Fibroblast of the conjunctiva (primary cell): ENCODE results near the gene PTGES3.
"Not testable (repeated sequence)": the region's sequence is repeated elsewhere in the genome, so short reads cannot be mapped to it uniquely, and the experiment has no call there.

ENCODE experiments used
- DNase-seq: peaks from one replicate; pipeline ENCODE4 v3.0.0-alpha.2; 2010; ENCODE audit warnings: low read depth

The PTGES3 gene

GRCh38 chr12:56688129-56688845 lies at the start of gene PTGES3:
PTGES3 (minus strand) TSS chr12:56688284; CDS start chr12:56687999, 285 bp downstream.
- peak; percentile 96 for DNase-seq

DNA sequence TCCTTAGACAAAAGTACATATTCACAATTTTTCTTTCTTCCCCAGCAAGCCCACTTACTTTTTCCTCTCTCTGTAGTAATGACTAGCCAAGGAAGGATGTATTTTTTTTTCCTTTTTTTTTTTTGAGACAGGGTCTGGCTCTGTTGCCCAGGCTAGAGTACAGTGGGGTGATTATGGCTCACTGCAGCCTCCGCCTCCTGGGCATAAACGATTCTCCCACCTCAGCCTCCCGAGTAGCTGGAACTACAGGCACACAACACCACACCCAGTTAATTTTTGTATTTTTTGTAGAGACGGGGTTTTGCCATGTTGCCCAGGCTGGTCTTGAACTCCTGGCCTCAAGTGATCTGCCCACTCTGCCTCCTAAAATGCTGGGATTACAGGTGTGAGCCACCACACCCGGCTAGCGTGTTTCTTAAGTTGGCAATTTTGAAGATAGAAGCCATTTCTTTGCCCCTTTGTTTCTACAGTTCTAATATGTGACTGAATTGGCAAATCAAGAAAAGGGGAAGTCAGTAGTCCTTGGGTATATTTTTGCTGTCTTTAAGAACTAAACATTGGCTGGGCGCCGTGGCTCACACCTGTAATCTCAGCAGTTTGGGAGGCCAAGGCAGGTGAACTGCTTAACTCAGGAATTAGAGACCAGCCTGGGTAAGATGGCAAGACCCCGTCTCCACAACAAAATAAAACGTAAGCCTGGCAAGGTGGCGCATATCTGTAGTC lies 40.2 kb upstream of the PTGES3 start:
- DNase-seq, result no peak

DNA sequence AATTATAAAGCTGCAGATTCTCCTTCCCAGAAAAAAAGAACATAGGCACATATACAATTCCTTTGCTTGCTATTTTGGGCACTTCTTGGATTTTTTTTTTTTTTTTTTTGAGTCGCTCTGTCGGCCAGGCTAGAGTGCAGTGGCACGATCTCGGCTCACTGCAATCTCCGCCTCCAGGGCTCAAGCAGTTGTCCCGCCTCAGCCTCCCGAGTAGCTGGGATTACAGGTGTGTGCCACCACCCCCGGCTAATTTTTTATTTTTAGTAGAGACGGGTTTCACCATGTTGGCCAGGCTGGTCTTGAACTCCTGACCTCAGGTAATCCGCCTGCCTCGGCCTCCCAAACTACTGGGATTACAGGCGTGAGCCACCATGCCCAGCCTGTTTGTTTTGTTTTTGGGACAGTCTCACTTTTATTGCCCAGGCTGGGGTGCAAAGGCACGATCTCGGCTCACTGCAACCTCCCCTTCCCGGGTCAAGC lies 38.2 kb upstream of the PTGES3 start:
- DNase-seq, result not testable (repeated sequence)

DNA sequence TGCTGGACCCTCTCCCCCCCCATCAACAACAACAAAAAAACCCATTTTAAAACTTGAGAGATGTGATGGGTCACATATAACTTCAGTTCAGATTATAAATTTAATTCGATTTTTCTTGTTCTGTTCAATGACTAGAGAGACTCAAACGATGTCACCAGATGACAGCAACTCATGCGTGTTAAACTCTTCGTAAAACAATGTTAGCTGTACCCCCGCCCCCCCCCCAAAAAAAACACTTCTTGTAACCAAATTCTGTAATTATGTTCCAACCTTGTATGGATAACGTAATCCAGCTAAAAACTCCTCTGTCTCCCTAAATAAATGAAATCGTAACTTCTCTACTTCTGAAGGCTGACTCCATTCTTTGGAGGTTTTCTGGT lies 37.6 kb upstream of the PTGES3 start:
- DNase-seq, result no peak

DNA sequence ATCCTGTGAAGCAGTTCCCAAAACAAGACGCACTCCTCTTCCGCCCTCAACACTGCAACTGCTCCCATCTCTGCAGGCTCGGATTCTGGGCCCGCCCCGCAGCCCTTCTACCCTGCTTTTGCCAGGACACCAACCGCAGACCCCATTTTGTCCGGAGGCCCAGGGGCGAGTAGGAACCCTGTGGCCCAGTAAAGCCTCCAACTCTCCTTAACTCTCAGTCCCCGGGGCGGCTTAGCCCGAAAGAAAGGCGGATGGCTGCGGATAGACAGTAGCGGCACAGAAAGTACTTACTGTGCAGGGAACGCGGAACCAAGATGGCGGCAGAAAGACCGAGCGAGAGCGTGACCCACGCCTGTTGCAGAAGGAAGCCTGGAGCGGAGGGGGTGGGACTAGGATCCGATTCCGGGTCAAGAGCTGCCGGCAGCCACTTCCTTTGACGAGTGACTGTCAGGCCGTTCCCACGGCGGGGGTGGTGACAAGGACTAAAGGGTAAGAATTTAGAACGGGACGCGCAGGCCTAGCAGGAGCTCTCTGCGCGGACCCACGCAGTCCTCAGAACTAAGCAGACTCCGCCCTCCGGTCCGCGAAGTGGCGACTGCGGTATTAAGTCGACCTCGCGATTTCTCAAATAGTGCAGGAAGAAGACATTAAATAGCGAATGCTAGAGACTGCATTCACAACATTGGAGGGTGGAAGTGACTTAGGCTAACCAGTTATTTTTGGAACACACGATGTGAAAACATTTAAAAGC lies 37.1 kb upstream of the PTGES3 start, which contains the start of gene NACA:
TSS of gene NACA (minus strand) at position 328 of the 751 bp plus-strand sequence. CDS start 778 bp downstream, outside the sequence.
- peak; percentile 92 for DNase-seq

GRCh38 chr12:56724701-56724971 lies 36.6 kb upstream of the PTGES3 start:
- no peak for DNase-seq

DNA sequence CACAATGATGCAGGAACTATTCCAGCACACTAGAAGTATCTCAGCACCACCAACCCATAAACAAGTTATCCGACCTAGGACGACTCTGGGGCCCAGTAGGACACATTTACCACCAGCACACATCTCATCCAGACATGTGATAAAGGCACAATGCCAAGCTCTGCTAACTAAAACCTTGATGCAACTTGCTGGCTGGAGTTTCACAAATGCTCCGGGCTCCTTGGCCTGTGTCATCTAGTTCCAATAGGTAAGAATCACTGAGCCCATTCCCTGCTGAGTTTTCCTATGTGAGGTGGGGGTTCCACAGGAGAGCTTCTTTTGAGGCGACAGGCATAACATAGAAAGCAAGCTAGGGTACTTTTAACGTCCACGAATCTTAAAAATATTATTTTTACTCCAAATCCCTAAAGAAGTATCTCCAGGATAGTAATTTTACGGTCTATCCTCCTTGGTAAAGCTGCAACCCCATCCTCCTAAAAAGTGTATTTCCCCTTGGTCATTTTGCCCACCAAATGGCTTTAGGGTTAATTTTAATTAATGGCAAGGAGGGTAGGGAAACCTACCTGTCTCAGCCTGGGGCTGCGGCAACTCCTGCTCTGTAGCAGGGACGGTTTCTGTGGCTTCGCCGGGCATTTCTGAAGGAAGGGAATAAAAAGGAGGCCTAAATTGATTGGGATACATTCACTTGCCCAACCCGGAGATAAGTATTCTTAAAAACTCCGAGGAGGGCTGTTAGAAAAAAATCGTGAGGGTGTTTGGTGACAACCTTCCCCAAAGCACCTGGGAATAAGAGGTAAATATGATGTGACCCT lies 36.0 kb upstream of the PTGES3 start:
- DNase-seq, result peak; percentile 83

DNA sequence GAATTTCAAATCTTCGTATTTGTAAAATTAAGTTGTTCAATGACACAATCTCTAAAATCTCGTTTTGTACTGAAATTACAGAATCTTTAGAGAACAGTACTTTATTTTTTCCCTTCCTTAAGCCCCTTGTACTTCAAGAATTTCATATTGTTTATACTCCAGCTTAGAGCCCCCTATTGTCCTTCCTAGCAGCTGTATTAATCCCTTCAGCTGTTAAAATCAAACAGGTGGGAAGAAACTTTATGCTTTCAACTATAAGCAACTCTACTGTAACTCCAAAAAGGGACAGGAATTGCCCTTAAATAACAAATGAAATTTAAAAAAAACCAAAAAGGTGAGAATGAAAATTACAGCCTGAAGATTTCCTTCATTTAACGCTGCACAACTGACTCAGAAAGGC lies 35.3 kb upstream of the PTGES3 start:
- no peak for DNase-seq

- no peak for DNase-seq
Measured at GRCh38 chr12:56722832-56723231, 34.7 kb upstream of the PTGES3 start.

GRCh38 chr12:56721721-56722120 lies 33.6 kb upstream of the PTGES3 start:
- no peak for DNase-seq

DNA sequence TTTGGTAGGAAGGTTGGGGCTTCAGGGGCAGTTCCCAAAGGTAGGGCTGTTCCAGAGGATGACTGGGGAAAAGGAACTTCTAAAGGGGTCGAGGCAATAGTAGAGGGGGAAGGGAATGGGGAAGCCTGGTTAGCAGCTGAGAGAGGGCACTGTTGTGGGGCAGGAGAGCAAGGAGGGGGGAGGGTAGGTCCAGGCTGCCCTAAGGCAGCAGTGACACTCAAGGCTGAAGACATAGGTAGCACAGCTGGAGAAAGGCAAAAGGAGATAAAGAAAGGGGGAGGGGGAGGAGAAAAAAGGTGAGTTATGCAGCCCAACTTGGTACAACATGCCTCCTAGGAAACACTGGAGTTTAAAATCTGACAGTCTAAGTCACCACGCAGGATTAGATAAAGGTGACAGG lies 33.1 kb upstream of the PTGES3 start:
- DNase-seq, result no peak

- DNase-seq, result no peak
Measured at GRCh38 chr12:56720731-56721151, 32.7 kb upstream of the PTGES3 start.

GRCh38 chr12:56719056-56719455 lies 31.0 kb upstream of the PTGES3 start:
- no peak for DNase-seq

GRCh38 chr12:56718636-56719035 lies 30.6 kb upstream of the PTGES3 start:
- DNase-seq, result no peak

DNA sequence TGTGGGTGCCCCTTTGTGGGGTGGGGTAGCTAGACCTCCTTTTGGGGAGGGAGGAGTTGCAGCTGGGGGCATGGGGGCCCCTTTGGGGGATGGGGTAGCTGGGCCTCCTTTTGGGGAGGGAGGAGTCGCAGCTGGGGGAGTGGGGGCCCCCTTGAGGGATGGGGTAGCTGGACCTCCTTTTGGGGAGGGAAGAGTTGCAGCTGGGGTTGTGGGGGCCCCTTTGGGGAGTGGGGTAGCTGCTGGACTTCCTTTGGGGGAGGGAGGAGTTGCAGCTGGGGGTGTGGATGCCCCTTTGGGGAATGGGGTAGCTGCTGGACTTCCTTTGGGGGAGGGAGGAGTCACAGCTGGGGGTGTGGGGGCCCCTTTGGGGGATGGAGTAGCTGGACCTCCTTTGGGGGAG lies 30.1 kb upstream of the PTGES3 start:
- no peak for DNase-seq

DNA sequence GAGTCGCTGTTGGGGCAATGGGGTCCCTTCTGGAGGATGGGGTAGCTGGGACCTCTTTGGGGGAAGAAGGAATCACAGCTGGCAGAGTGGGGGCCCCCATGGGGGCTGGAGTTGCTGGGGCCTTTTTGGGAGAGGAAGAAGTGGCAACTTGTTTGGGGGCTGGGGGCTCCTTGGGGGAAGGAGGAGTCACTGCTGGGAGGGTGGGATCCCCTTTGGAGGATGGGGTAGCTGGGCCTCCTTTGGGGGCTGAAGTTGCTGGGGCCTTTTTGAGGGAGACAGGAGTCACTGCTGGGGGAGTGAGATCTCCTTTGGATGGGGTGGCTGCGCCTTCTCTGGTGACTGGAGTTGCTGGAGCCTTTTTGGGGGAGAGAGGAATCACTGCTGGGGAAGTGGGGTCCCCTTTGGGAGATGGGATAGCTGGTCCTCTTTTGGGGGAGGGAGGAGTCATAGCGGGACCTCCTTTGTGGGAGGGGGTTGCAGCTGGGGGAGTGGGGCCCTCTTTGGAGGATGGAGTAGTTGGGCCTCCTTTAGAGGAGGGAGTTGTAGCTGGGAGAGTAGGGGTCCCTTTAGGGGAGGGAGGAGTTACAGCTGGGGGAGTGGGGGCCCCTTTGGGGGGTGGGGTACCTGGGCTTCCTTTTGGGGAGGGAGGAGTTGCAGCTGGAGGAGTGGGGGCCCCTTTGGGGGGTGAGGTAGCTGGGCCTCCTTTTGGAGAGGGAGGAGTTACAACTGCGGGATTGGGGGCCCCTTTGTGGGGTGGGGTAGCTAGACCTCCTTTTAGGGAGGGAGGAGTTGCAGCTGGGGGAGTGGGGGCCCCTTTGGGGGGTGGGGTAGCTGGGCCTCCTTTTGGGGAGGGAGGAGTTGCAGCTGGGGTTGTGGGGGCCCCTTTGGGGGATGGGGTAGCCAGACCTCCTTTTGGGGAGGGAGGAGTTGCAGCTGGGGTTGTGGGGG lies 29.1 kb upstream of the PTGES3 start:
- DNase-seq, result no peak

GRCh38 chr12:56716458-56716857 lies 28.4 kb upstream of the PTGES3 start:
- DNase-seq, result no peak

DNA sequence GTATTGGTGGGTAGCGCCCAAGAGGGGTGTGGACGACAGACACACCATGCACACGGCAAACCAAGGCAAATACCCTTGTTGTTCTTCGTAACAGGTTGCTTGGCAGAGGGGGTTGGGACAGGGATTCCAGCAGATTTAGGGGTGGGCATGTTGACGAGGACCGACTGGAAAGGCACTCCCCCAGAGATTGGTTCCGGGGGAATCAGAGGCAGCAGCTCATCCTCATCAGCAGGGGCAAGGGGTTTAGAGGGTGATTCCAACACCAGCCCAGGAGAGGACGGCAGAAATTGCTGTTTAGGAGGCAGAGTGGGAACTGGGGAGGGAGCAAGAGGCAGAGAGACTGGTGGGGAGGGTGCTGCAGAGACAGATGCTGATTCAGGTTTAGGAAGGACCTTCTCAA lies 27.7 kb upstream of the PTGES3 start:
- DNase-seq, result no peak

GRCh38 chr12:56714431-56714929 lies 26.4 kb upstream of the PTGES3 start:
- no peak for DNase-seq

- no peak for DNase-seq
Measured at GRCh38 chr12:56713345-56713744, 25.3 kb upstream of the PTGES3 start.
